Skin of body (tissue), 2 donors: ENCODE data around the gene PACS1. TPM values are rescaled to one million over a fixed set of nuclear protein-coding genes. Genes with fewer than 3 reads are reported as not detected.

Experiments used
- DNase-seq: peaks from one replicate; lab custom pipeline; 2025; lab: John Stamatoyannopoulos, UW
- total RNA-seq: library from RNA; depleted of rRNA; stranded (reverse); fragments of >200 nt; gene quantifications from one replicate; pipeline ENCODE4 v1.2.3, GENCODE V29; 2014

Gene PACS1
- total RNA-seq, 1 donor from 2014 or later: 31.0 TPM

- no peak for DNase-seq
Observed at GRCh38 chr11:66050581-66051231, 19.4 kb upstream of the PACS1 start.

- no peak for DNase-seq
Observed at GRCh38 chr11:66051371-66051765, 18.7 kb upstream of the PACS1 start.

- DNase-seq: peak; percentile 97
Observed at GRCh38 chr11:66051766-66052663, 18.1 kb upstream of the PACS1 start, which contains the start of gene SF3B2. TSS of gene SF3B2 (plus strand) at chr11:66052364. CDS start at chr11:66052385, 21 bp downstream.

- DNase-seq: no peak
Observed at GRCh38 chr11:66052664-66052982, 17.4 kb upstream of the PACS1 start.

GRCh38 chr11:66055021-66055420 is 15.1 kb upstream of the PACS1 start:
- no peak for DNase-seq

- DNase-seq: no peak
Observed at GRCh38 chr11:66056501-66056900, 13.6 kb upstream of the PACS1 start.

GRCh38 chr11:66059966-66060680 is 9.9 kb upstream of the PACS1 start:
- DNase-seq: no peak

- DNase-seq: no peak
Observed at GRCh38 chr11:66061268-66061667, 8.8 kb upstream of the PACS1 start.

- no peak for DNase-seq
Observed at GRCh38 chr11:66062408-66062807, 7.7 kb upstream of the PACS1 start.

- DNase-seq: no peak
Observed at GRCh38 chr11:66063900-66064299, 6.2 kb upstream of the PACS1 start.

GRCh38 chr11:66064571-66064970 is 5.5 kb upstream of the PACS1 start:
- DNase-seq: no peak

GRCh38 chr11:66066751-66067150 is 3.3 kb upstream of the PACS1 start:
- no peak for DNase-seq

- no peak for DNase-seq
Observed at GRCh38 chr11:66067640-66068039, 2.4 kb upstream of the PACS1 start.

- DNase-seq: peak; percentile 53
Observed at GRCh38 chr11:66068154-66068821, 1.8 kb upstream of the PACS1 start.

GRCh38 chr11:66068923-66069714 is 953 bp upstream of the PACS1 start:
- peak; percentile 30 for DNase-seq

GRCh38 chr11:66070604-66071380 is 720 bp downstream of the PACS1 start:
- no peak for DNase-seq

- no peak for DNase-seq
Observed at GRCh38 chr11:66071381-66071801, 1.3 kb downstream of the PACS1 start.

GRCh38 chr11:66072081-66072480 is 2.0 kb downstream of the PACS1 start:
- no peak for DNase-seq

GRCh38 chr11:66072518-66072917 is 2.4 kb downstream of the PACS1 start:
- DNase-seq: no peak

- DNase-seq: no peak
Observed at GRCh38 chr11:66073669-66074068, 3.6 kb downstream of the PACS1 start.
